NT2/D1 (cell line): ENCODE data around the gene ATP6V0E1.
"Not testable (repeated sequence)": the region's sequence is repeated elsewhere in the genome, so short reads cannot be mapped to it uniquely, and the experiment has no call there.

Experiments used
- DNase-seq: peaks from one replicate; pipeline ENCODE4 v3.0.0-alpha.2; 2011; ENCODE audit warnings: low read depth, low spot score
- H3K27me3 ChIP-seq: 2 replicates; pipeline ENCODE4 v1.6.0; 2011; ENCODE audit warnings: mild to moderate bottlenecking; ENCODE audit not compliant: insufficient read length, insufficient read depth
- H3K36me3 ChIP-seq: 2 replicates; pipeline ENCODE4 v1.6.1; 2011; ENCODE audit warnings: mild to moderate bottlenecking, low read length, mixed read lengths; ENCODE audit not compliant: insufficient read depth, insufficient read length
- H3K4me1 ChIP-seq: 2 replicates; pipeline ENCODE4 v1.5.1; 2011; ENCODE audit not compliant: insufficient read depth, insufficient read length
- H3K4me3 ChIP-seq: 2 replicates; pipeline ENCODE4 v1.5.1; 2011; ENCODE audit warnings: low read depth; ENCODE audit not compliant: insufficient read length
- H3K9ac ChIP-seq: 2 replicates; pipeline ENCODE4 v1.6.0; 2011; ENCODE audit warnings: low read depth; ENCODE audit not compliant: insufficient read length
- H3K9me3 ChIP-seq: 2 replicates; pipeline ENCODE4 v1.5.1; 2011; ENCODE audit warnings: mild to moderate bottlenecking, low read length; ENCODE audit not compliant: insufficient read depth
- SUZ12 ChIP-seq: IDR thresholded peaks from 2 replicates; pipeline ENCODE4 v1.6.1; 2011; ENCODE audit not compliant: insufficient read length, insufficient read depth; ENCODE audit errors: extremely low read depth
- YY1 ChIP-seq: IDR thresholded peaks from 2 replicates; pipeline ENCODE4 v1.6.1; 2011; ENCODE audit not compliant: insufficient read length, insufficient read depth
- ZNF274 ChIP-seq: IDR thresholded peaks from 2 replicates; pipeline ENCODE4 v1.6.1; 2011; ENCODE audit warnings: mild to moderate bottlenecking, low read depth, low read length

ATP6V0E1 gene

DNA sequence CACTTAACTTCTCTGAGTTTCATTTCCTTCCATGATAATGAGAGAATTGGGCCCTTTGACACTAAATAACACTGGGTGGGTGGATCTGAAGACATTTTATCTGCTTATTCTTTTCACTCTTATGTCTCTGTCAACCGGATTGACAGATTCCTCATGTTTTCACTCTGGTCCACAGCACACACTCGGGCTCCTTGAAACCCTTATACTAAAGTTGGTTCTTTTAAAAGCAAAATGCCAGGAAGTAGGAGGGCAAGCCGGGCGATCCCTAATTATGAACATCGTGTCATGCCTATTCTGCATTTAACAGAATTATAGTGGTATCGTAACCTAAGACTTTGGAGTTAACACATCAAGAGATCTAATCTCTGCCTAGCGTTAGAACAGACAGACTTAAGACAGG is 44.3 kb downstream of the ATP6V0E1 start:
- H3K9ac ChIP-seq: no peak overlapping the region
- no peaks in the 10 kb centered on the region for H3K27me3 ChIP-seq
- no peak for TF ChIP-seq SUZ12
- no peak for TF ChIP-seq YY1
- no peak for TF ChIP-seq ZNF274
- H3K4me3 ChIP-seq: no peak overlapping the region
- peaks cover 5% of the 10 kb centered on the region for H3K36me3 ChIP-seq
- H3K4me1 ChIP-seq: peaks cover 2% of the 10 kb centered on the region
- DNase-seq: no peak
- no peaks in the 10 kb centered on the region for H3K9me3 ChIP-seq

DNA sequence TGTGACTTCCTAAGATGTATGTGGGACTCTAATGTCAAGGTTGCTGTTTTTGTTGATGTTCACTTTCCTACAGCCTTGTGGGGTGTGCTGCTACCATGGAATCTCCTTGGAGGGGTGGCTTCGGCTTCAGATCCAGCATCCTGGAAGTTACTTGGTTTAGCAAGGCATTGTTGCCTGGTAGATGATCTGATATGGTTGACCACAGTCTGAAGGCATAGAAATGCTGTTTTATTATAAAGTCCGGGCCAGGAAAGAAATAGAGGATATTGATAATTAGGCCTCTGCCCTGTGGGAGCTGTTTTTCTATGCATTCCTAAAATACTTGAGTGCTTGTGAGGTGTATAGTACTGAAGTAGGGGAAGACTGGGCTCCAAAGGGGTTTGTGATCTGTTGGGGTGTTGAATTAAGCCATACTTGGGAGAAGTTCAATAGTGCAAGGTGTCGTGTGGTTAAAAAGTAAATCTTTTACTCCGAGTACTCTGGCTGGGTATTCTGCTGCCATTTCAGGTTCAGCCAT is 45.3 kb downstream of the ATP6V0E1 start:
- peaks cover 7% of the 10 kb centered on the region for H3K36me3 ChIP-seq
- H3K4me3 ChIP-seq: no peak overlapping the region
- no peak for DNase-seq
- H3K27me3 ChIP-seq: no peaks in the 10 kb centered on the region
- H3K4me1 ChIP-seq: no peaks in the 10 kb centered on the region
- no peak overlapping the region for H3K9ac ChIP-seq
- no peaks in the 10 kb centered on the region for H3K9me3 ChIP-seq
- TF ChIP-seq SUZ12: no peak
- no peak for TF ChIP-seq YY1
- no peak for TF ChIP-seq ZNF274

DNA sequence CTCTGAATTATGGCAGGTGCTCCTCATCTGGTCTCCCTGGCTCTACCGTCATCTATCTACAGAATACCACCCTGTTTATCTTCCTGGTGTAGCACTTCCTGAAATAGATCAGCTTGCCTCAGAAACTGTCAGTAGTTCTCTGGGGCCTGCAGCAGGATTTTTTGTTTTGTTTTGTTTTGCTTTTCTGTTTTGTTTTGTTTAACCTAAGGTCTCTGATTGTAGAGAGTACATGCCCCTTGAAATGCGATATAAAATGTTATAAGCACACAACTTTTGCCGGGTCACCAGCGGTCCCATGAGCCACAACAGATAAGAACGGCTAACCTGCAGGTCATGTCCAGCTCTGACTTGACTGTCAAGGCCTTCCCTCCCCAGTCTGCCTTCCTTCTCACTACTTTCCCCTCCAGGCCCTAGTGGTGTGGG is 45.9 kb downstream of the ATP6V0E1 start:
- Histone ChIP-seq H3K27me3 (no peaks in the 10 kb centered on the region), H3K9ac (no peak overlapping the region), H3K36me3 (peaks cover 11% of the 10 kb centered on the region), H3K9me3 (no peaks in the 10 kb centered on the region), H3K4me3 (no peak overlapping the region), H3K4me1 (no peaks in the 10 kb centered on the region)
- DNase-seq: no peak
- TF ChIP-seq SUZ12 (no peak), YY1 (no peak)

DNA sequence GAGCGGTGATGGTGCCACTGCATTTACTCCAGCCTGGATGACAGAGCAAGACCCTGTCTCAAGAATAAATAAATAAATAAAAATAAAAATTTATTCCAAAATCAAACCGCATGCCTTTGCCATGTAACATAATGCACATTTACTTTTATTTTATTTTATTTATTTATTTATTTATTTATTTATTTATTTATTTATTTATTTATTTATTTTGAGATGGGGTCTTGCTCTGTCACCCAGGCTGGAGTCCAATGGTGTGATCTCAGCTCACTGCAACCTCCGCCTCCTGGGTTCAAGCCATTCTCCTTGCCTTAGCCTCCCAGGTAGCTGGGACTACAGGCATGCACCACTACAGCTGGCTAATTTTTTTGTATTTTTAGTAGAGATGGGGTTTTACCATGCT is 48.5 kb downstream of the ATP6V0E1 start:
- not testable (repeated sequence) for H3K4me1 ChIP-seq, H3K4me3 ChIP-seq, H3K9me3 ChIP-seq, H3K27me3 ChIP-seq, DNase-seq, H3K9ac ChIP-seq
- H3K36me3 ChIP-seq: peaks cover 16% of the 10 kb centered on the region

DNA sequence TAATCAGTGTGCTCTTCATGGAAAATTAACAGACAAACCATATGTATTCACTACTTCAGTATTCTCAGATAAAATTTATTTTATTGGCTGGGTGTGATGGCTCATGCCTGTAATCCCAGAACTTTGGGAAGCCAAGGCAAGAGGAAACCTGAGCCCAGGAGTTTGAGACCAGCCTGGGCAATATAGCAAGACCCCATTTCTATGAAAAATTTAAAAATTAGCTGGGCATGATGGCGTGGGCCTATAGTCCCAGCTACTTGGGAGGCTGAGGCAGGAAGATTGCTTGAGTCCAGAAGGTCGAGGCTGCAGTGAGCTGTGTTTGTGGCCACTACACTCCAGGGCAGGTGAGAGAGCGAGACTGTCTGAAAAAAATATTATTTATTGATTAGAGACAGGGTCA is 49.2 kb downstream of the ATP6V0E1 start:
- no peak for DNase-seq
- Histone ChIP-seq H3K4me3 (no peak overlapping the region), H3K9ac (no peak overlapping the region), H3K9me3 (no peaks in the 10 kb centered on the region), H3K36me3 (peaks cover 16% of the 10 kb centered on the region), H3K27me3 (no peaks in the 10 kb centered on the region), H3K4me1 (no peaks in the 10 kb centered on the region)
- no peak for TF ChIP-seq SUZ12
- TF ChIP-seq ZNF274: no peak
- TF ChIP-seq YY1: no peak

DNA sequence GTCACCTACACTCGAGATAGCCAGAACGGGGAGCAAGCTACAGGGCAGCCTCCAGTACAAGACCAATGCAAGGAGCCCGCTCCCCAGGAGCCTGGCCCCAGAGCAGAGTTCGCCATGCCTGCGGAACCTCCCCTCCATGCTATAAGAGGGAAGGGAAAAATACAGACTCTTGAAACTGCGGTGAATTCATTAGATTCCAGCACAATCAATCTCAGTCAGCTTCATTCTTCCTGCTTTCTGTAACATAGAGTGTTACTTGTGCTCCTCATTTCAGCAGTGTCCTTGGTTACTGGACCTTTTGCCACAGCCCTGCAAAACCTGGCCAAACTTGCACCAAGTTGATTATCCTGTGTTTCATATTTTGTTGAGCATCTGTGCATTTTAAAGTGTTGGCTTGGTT is 50.4 kb downstream of the ATP6V0E1 start:
- H3K4me3 ChIP-seq: no peak overlapping the region
- H3K36me3 ChIP-seq: peaks cover 16% of the 10 kb centered on the region
- DNase-seq: no peak
- H3K9me3 ChIP-seq: no peaks in the 10 kb centered on the region
- TF ChIP-seq SUZ12 (no peak), ZNF274 (no peak), YY1 (no peak)
- no peak overlapping the region for H3K9ac ChIP-seq
- no peaks in the 10 kb centered on the region for H3K27me3 ChIP-seq
- H3K4me1 ChIP-seq: no peaks in the 10 kb centered on the region

DNA sequence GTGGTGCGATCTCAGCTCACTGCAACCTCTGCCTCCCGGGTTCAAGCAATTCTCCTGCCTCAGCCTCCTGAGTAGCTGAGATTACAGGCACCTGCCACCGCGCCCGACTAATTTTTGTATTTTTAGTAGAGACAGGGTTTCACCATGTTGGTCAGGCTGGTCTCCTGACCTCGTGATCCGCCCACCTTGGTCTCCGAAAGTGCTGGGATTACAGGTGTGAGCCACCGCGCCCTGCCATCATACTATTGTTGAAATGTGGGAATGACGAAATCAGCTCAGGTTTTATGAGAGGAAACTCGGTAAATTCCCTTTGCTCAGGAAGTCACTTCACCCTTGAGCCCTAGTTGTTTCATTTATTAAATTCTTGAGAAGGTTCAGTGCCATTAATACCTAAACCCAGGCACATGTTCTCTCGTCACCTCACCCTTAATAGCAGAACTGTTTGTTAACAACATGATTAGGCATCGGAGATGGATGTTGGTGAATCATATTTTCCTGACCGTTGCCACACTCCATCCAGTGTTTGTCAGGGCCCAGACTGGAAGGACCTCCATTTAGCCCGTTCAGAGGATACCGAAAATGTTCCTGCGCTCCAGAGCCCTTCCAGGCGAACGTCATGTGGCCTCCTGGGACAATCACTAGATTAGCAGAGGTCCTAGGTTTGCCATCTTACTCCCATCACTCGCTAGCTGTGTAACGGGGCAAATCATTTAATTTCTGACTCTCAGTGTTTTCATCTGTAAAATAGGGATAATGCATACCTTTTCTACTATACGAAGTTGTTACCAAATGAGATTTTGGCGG is 52.5 kb downstream of the ATP6V0E1 start:
- Histone ChIP-seq H3K4me1 (no peaks in the 10 kb centered on the region), H3K4me3 (no peak overlapping the region), H3K27me3 (no peaks in the 10 kb centered on the region), H3K9me3 (peaks cover 5% of the 10 kb centered on the region; the same call in 1 of the 2 replicates), H3K9ac (no peak overlapping the region), H3K36me3 (peaks cover 16% of the 10 kb centered on the region)
- no peak for TF ChIP-seq SUZ12
- no peak for TF ChIP-seq YY1
- TF ChIP-seq ZNF274: no peak
- no peak for DNase-seq

DNA sequence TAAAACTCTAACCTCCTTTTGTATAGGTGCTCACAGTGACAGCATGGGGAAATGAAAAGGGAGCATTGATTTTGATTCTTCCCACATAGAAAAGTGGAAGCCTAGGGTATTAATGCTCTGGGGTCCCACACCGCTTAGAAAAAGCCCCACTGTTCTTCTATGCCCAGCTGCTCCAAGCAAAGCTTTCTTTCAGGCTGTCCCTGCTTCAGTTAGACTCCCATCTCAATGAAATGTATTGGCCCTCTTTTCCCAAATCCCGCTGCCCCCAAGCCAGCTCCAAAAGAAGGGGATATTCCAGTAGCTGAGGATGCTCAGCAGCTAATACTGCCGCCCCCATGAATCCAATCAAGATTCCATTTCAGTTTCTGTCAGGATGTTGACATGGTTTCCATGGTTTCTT is 55.6 kb downstream of the ATP6V0E1 start:
- no peaks in the 10 kb centered on the region for H3K27me3 ChIP-seq
- H3K9me3 ChIP-seq: peaks cover 5% of the 10 kb centered on the region; the same call in 1 of the 2 replicates
- no peak for DNase-seq
- no peak overlapping the region for H3K4me3 ChIP-seq
- H3K36me3 ChIP-seq: peaks cover 10% of the 10 kb centered on the region
- TF ChIP-seq SUZ12 (no peak), ZNF274 (no peak), YY1 (no peak)
- no peak overlapping the region for H3K9ac ChIP-seq
- H3K4me1 ChIP-seq: no peaks in the 10 kb centered on the region
